Breast epithelium (tissue), 3 donors: Measurements from ENCODE around the gene PRDM15.

Experiments used
- POLR2A ChIP-seq: fragments of 450-650 bp; IDR thresholded peaks from one replicate; pipeline ENCODE4 v1.6.1; 2016; ENCODE audit warnings: antibody characterized with exemption, mild to moderate bottlenecking, moderate library complexity
- TF ChIP-seq, protein P1 (sequence below), 3 donors: fragments of 450-650 bp; IDR thresholded peaks; one replicate each; pipeline ENCODE4 v1.5.1; 2016 to 2017; ENCODE audit warnings: antibody characterized with exemption in 3 of 3, mild to moderate bottlenecking in 3 of 3, moderate library complexity in 3 of 3

DNA sequence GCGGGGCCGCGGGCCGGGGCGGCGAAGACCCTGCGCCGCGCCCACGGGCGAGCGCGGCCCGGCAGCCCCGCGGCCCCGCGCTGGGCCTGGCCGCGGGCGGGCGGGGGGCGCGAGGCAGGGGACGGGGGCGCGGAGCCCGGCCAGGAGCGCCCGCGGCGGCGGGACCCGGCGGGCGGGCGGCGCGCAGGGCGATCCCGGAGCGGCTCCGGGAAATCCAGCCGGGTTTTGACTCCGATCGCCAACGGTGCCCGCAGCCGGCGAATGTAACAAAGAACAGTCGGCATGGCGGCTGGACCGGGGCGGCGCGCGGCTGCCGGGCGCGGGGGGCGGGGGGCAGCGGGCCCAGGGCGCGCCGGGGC lies 334 bp downstream of the PRDM15 start:
- TF ChIP-seq, protein P1, sequence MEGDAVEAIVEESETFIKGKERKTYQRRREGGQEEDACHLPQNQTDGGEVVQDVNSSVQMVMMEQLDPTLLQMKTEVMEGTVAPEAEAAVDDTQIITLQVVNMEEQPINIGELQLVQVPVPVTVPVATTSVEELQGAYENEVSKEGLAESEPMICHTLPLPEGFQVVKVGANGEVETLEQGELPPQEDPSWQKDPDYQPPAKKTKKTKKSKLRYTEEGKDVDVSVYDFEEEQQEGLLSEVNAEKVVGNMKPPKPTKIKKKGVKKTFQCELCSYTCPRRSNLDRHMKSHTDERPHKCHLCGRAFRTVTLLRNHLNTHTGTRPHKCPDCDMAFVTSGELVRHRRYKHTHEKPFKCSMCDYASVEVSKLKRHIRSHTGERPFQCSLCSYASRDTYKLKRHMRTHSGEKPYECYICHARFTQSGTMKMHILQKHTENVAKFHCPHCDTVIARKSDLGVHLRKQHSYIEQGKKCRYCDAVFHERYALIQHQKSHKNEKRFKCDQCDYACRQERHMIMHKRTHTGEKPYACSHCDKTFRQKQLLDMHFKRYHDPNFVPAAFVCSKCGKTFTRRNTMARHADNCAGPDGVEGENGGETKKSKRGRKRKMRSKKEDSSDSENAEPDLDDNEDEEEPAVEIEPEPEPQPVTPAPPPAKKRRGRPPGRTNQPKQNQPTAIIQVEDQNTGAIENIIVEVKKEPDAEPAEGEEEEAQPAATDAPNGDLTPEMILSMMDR (IDR thresholded peaks at IDR 0.05), result no peak
- no peak for TF ChIP-seq POLR2A
